ENCODE results near the gene CNTNAP2.

The CNTNAP2 gene

DNA sequence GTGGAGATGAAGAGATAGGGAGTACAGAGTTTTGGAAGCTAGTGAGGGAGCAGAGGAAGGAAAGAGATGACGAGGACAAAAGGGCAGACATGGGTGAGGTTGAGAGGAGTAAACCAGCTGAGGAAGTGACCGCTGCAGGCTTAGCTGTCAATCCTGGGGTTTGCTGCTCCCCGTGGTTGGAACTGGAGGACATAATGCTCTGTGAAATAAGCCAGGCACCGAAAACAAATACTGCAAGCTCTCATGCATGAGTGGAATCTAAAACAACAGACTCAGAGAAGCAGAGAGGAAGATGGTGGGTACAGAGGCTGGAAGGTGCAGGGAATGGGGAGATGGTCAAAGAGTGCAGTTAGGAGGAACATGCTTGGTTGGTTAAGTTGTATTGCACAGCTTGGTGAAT is 1991.8 kb downstream of the CNTNAP2 start:
- in situ Hi-C loops (cut with HindIII; ENCODE audit: low sequenced_read_pairs), result no loop called here

DNA sequence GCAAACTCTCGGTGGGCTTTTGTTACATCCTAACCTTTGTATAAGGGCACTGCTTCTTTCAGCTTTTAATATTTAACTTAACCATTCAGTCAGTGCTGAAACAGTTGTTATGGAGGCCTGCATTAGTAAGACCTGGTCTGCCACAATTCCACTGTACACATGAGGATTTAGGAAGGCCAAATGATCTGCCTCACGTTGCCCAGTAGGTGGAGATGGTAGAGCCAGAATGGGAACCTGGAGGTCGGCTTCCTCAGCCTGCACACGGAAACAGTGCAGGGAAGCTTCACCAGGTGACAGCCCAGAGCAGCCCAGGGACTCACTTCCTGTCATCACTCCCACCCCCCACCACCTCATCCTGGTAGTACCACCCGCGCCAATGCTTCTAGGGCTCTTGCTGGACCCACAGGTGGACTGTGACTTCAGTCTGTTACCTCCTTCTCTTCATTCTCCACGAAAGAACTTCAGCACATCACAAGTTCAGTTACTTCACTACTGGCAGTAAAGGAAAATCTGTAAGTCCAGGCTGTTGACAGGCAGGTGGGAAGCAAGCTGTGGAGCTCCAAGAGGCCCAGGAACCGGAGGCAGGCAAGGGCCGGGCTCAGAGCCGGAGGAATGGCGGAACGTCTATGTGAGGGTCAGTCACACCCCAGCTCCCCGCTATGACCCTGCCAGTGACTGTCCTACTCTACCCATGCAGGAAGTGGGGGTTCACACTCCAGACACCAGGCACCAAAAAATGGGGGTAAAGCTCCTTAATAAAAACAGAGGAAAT is 1993.7 kb downstream of the CNTNAP2 start:
- in situ Hi-C loops (cut with HindIII; ENCODE audit: low sequenced_read_pairs), result no loop called here

DNA sequence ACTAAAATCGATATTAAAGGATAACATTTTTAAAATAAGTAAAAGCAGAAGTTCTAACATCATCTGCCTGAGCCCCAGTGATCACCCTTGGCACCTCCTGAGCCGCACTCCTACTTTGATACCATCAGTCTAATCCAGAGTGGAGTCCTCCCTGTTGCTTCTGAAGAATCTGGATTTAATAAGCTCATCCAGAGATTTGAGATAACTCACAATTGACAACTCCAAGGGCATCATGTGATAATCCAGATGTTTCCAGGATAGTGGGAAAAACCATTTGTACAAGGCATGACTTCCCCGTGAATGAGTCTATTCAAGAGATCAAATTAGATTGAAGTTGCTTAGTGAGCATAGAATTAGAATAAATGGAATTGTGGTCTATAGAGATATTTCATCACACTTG is 1998.2 kb downstream of the CNTNAP2 start:
- in situ Hi-C loops (cut with HindIII; ENCODE audit: low sequenced_read_pairs), result no loop called here

DNA sequence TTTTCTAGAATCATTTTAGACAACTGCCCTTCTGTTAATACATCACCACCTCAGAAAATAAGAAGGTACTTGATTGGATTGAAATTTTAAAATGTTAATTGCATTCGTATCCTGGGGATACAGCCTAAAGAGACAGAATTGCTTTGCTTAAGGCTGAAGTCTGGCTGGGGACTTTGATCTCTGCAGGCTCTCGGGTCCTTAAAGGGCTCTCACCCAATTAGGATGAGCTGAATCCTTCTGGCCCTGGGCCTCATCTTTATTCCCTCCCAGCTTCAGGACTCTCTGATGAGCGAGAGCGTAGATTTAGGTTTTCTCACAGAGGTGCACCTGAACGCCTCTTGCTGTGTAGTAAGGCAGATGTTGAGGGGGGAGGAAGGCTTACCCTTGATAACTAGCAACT is 1998.7 kb downstream of the CNTNAP2 start:
- in situ Hi-C loops (cut with HindIII; ENCODE audit: low sequenced_read_pairs), result no loop called here

DNA sequence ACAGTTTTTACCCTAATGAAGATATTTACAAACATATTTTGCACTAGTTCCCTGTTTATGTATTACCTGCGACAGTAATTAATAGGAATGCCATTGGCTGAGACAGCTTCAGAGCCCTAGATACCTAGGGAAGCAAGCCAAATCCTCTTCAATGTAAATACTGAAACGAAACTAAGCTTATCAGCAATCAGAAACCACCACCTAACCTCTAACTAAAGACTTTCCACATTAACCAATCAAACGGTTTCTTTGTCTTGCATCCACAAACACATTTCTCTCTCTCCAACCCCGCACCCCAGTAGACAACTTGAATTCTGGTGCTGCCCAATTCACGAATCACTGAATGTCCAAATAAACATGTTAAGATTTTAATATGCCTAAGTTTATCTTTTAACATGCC is 1999.6 kb downstream of the CNTNAP2 start:
- in situ Hi-C loops (cut with HindIII; ENCODE audit: low sequenced_read_pairs), result no loop called here

DNA sequence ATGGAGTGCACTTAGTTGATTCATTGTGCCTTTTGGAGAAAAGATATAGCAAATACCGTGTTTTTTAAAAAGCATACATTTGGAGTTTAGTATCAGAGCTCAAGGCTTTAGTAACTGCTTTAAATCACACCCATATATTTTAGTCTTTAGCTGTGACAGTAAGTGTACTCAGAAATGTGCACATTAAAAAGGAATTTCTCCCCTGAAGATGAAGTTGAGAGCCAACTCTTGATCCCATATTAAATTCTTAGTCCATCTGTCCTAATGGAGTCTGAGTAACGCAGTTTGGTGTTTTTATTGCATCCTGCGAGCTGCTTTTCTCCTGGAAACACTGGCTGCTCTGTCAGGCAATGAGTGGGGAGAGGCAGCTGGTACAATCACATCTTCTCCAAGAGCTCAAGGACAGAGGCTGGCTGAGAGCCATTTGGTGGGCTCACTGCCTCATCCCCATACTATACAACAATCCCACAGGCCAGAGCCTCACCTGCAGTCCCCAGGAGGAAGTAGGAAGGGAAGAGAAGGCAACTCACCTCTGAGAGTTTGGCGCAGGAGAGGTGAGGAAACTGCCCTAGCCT is 2000.3 kb downstream of the CNTNAP2 start:
- in situ Hi-C loops (cut with HindIII; ENCODE audit: low sequenced_read_pairs), result no loop called here

DNA sequence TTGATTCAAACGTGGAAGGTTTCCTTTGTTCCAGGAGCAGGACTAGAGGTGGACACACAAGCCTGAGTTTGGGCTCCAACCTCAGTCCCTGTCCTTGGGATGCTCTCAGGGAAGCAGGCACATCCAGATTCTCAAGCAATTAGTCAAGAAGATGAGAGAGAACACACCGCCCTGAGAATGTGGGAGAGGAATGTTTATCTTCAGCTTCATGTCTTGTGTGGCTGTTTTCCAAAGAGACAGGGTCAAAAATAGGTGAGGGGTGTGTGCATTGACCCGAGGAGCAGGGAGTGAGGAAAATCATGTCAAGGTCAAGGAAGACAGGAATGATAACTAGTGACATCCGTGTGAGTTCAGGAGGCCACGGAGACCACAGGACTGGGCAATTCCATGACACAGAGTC is 2001.8 kb downstream of the CNTNAP2 start:
- in situ Hi-C loops (cut with HindIII; ENCODE audit: low sequenced_read_pairs), result no loop called here

DNA sequence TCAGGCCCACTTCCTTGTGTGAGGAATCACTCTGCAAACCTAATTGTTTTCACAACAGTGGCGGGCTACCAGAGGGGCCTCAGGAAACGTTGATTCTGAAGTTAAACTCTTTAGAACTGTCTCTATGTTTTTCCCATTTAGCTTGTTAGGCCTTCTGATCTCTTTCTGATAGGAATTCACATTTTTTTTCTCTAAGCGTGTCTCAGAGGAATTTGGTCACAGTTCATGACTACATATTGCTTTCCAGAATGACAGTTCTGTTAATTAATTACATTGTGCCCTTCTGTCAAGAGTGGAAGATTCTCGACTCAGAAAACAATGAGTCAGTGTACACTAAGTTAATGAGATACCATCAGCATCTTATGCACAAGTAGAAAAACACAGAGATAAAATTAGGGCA is 2004.8 kb downstream of the CNTNAP2 start:
- in situ Hi-C loops (cut with HindIII; ENCODE audit: low sequenced_read_pairs), result no loop called here

DNA sequence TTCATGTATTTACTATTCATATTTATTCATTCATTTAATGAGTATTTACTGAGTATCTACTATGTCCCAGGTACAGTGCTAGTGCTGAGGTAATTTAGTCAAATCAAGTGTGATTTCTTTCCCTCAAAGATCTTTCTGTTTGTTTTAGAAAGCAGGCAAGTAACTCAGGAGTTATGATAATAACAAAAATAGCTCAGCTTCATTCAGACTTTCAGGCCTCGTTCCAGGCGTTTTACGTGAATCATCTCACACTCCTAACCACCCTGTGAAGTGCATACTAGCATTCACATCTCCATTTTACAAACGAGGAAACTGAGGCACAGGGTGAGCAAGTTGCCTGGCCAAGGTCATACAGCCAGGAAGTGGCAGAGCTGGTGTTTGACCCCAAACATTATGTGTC is 2005.2 kb downstream of the CNTNAP2 start:
- in situ Hi-C loops (cut with HindIII; ENCODE audit: low sequenced_read_pairs), result no loop called here

DNA sequence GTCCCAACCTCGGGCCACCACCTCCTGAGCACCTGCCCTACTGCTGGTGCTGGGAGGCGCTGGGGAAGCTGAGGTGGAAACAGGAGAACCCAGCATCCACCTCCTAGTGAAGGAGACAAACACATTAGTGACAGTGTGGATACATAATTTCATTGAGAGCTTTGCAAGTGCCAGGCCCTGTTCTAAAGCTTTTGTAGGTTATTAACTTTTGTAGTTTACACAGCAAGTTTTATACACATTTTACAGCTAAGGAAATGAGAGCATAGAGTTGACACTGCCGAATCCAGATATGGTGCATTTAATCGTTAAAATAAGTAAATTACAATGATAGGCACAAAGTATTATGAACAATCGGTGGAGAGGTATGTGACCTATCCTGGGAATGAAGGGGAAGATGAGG is 2007.9 kb downstream of the CNTNAP2 start:
- in situ Hi-C loops (cut with HindIII; ENCODE audit: low sequenced_read_pairs), result no loop called here

DNA sequence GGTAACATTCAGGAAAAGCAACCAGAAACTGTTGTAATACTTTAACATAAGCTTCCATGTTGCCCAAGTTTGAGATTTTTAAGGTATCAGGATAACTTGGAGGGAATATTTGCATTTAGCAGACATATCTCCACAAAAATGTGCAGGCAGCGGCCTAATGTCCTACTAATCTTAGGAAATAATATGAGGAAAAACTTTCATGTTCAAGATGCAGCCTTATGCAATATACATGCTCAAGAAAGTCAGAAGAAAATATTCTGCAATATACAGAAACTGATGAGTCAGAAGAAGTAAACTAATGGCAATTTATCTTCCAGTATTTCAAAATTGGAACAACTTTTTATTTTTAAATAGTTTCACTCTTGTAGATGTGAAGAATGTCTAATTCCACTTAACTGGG is 2010.8 kb downstream of the CNTNAP2 start:
- in situ Hi-C loops (cut with HindIII; ENCODE audit: low sequenced_read_pairs), result no loop called here

DNA sequence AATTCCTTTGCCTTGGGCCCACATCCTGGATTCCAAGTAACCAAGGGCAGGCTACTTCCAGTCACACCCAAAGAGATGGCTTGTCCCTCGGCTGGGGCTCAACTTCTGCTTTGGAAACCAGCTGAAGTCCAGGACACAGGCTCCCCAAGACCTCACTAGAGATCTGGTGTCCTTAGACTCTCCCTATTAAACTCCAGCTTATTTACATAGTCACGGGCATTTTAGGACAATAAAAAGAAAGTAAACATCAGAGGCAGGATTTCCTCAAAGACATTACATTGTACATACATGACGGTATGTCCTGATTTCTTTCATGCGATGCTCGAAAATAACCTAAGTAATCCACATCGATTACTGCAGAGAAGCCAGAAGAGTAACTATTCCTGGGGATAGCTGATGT is 2012.4 kb downstream of the CNTNAP2 start:
- in situ Hi-C loops (cut with HindIII; ENCODE audit: low sequenced_read_pairs), result no loop called here

DNA sequence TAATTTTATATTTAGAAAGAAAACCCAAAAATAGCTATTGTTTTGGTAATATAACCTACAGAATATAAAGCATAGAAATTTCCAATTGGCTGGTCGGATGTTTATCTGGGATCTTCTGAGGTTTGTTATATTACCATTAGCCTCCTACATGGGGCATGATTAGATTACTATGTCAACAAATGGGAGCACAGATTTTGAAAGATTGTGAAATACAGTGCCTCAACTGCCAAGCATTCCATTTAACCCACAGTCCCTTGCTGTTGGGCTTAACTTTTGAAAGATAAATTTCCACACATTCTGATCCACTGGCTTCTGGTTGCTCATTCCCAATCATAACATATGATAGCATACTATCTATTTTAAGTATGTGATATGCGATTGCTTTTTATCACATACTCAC is 2018.5 kb downstream of the CNTNAP2 start:
- in situ Hi-C loops (cut with HindIII; ENCODE audit: low sequenced_read_pairs), result no loop called here

DNA sequence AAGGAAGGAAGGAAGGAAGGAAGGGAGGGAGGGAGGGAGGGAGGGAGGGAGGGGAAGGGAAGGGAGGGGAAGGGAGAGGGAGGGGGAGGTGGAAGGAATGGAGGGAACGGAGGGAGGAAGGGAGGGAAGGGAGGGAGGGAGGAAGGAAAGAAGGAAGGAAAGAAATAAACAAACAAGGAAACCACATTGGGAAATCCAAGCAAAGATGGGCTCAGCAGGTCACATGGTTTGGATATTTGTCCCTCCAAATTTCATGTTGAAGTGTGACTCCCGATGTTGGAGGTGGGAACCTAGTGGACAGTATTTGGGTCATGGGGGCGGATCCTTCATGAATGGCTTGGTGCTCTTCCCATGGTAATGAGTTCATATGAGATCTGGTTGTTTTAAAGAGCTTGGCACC is 2019.4 kb downstream of the CNTNAP2 start:
- in situ Hi-C loops (cut with HindIII; ENCODE audit: low sequenced_read_pairs), result no loop called here

DNA sequence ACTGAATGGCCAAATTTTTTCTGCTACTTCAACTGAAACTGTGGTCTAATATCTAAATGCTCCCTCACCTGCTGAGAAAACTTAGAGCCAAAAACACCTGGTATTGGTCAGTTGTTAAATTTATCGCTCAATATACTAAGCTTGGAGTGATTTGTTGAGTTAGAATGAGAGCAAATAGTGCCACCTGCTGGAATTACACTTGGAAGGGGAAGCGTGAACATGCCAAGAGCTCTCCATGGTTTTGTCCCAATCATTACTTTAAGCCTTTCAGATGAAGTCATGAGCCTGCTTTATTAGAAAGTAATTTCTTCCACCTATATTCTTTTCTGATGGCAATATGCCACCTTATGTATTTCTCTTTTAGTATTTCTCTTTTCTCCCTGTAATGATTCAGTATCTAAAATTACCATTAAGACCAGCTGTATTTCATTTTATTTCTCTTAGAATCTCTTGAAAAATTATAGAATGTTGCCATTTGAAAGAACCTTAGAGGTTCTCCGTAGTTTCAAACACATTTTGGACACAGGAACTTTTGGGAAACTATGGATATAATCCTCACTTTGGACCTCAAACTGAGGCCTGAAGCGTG is 2026.2 kb downstream of the CNTNAP2 start:
- in situ Hi-C loops (cut with HindIII; ENCODE audit: low sequenced_read_pairs), result no loop called here

DNA sequence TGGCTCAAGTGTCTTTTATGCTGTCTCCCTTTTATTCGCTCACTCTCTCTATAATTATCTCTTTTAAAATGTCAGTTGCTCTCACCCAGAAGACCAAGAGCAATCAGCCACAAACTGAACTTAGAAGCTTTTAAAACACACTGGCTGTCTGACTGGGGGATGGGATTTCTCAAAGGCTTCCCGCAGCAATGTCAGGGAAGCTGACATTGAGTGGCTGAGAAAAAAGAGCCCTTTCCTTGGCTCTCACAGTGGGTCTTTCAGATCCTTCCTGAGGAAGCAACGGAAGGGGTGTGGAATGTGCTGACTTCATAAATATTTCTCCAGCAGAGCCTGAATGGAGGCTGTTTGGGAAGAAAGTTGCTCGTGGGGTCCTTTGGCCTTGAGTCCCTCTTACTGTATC is 2028.2 kb downstream of the CNTNAP2 start:
- in situ Hi-C loops (cut with HindIII; ENCODE audit: low sequenced_read_pairs), result no loop called here

DNA sequence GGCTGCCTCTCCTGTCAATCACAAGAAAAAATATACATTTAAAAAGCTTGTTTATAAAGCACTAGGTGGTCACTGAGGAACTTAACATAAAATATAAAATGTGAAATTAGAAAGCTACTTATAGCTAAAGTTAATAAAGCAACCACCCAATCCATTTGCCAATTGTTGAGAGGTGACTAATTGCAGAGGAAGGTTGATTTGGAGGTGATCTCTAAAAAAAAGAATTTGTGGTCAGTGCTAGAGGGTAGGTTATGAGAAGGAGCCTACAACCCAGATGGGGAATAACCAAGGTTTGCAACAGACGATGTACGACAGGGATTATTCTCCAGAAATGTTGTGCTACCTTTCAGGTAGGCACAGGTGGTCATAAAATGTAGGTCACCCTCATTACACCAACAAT is 2029.7 kb downstream of the CNTNAP2 start:
- in situ Hi-C loops (cut with HindIII; ENCODE audit: low sequenced_read_pairs), result no loop called here

DNA sequence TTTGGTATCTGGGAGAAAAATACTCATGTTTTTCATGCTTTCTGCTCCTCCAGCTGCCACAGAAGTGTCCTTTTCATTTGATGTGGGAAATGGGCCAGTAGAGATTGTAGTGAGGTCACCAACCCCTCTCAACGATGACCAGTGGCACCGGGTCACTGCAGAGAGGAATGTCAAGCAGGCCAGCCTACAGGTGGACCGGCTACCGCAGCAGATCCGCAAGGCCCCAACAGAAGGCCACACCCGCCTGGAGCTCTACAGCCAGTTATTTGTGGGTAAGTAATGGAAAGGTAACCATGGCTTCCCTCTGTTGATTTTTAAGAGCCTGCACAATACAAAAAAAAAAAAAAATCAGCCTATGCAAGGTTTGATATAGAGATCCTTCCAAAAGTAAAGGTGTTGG is 2030.8 kb downstream of the CNTNAP2 start:
- in situ Hi-C loops (cut with HindIII; ENCODE audit: low sequenced_read_pairs), result no loop called here

DNA sequence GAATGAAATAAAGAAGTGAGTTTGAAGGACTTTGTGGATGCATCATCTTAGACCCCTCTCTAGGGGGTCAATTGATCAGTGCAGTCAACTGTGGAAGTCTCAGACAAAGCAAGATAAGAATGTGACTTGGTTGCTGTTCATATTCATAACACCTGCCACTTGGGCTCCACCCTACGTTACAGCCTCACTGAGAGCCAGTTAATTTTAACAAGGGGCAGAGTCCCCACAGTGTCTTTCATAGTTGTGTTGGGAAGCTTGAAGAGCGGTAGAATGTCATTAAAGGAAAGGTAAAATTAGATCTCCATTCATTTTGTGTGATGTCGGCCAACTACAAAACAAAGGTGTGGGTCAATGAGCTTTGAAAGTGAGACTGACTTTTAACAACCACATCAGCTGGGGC is 2031.9 kb downstream of the CNTNAP2 start:
- in situ Hi-C loops (cut with HindIII; ENCODE audit: low sequenced_read_pairs), result no loop called here

DNA sequence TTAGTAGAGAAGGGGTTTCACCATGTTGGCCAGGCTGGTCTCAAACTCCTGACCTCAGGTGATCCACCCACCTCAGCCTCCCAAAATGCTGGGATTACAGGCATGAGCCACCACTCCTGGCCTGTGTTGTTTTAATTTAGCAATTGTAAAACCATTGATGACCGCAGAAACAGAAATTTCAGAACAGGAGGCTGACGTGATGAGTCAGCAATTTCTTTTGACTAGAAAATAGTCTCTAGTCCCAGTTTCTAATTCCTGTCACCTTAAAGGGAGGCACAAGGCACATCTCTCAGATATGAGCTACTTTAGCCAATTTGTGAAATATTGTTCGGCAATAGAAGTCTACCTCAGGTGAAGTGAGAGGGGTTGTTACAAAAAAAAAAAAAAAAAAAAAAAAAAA is 2033.1 kb downstream of the CNTNAP2 start:
- in situ Hi-C loops (cut with HindIII; ENCODE audit: low sequenced_read_pairs), result no loop called here

DNA sequence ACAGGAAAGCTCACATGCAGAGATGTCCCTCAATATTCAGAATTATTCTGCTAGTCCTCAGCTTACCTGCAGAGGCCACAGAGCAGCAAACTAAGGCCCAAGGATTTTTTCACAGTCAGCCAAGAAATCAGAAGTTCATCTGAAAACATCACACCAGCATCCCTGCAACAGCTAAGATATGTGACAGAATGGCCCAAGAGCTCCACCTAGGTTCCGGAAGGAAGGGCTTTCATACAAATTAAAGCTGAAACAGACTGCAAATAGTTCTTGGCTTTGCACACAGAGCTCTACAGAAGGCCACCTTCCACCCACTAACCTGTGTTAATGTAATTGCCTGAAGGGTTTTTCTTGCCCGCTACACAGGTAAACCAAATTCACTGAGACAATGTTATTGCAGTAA is 2035.2 kb downstream of the CNTNAP2 start:
- in situ Hi-C loops (cut with HindIII; ENCODE audit: low sequenced_read_pairs), result no loop called here

DNA sequence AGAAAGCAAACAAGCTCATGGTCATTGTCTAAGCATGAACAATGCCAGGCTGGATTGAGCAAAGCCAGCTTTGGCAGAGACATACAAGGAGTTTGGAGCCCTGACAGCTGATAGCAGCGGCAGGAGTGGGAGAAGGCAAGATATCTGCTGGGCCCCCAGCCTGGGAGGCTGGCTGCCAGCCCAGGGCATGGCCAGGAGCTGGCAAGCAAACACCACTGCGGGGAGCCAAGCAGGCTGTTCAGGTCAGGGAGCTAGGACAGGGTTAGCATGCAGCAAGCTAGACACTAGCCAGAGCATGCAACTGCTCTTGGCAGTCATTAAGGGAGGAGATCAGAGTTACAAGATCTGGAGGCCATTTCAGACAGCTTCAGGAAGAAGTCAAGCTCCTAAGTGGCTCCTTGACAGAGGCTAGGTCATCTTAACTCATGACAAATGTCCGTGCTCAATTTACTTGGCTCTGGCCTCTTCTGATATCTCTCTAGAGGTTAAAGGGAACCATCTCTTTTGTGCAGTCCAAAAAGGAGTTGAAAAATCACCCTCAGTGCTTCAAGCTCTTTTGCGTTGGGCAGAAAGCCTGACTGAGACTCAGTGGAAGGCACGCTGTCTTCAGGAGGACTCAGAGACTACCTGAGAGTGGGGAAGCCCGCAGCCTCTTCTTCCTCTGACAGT is 2037.1 kb downstream of the CNTNAP2 start:
- in situ Hi-C loops (cut with HindIII; ENCODE audit: low sequenced_read_pairs), result no loop called here
